Liver (tissue), 3 donors: Measurements from ENCODE around the gene CDC45.

Source experiments
- CTCF ChIP-seq: fragments of 150-350 bp; IDR thresholded peaks from 2 replicates; pipeline ENCODE4 v1.5.1; 2017; ENCODE audit warnings: improper control_type of control experiment, low read depth, low read length; ENCODE audit not compliant: missing input control
- NR2F2 ChIP-seq: IDR thresholded peaks from 2 replicates; pipeline ENCODE4 v1.6.1; 2016; ENCODE audit warnings: antibody characterized with exemption
- RAD21 ChIP-seq, 2 donors: IDR thresholded peaks; 2 replicates each; pipeline ENCODE4 v1.6.1; 2016; ENCODE audit warnings: antibody characterized with exemption in 2 of 2, mild to moderate bottlenecking in 2 of 2
- donor health status: healthy.
- donor health status: healthy.

- TF ChIP-seq NR2F2: no peak
- TF ChIP-seq RAD21 (IDR thresholded peaks at IDR 0.05): no peak
- TF ChIP-seq CTCF: no peak
These were observed 88.9 kb downstream of the CDC45 start for GRCh38 chr22:19568337-19569275.
